K562 (cell line): ENCODE data around the gene HSPA14. TPM values are rescaled to one million over a fixed set of nuclear protein-coding genes. Genes with fewer than 3 reads are reported as not detected.
A peak's percentile ranks its signal among the peaks of the same experiment; 100 is the strongest.

Experiments
- AFF4 ChIP-seq: sonication (generic); formaldehyde crosslinking; IDR thresholded peaks from 2 replicates; pipeline ENCODE4 v1.8.0; 2023; ENCODE audit warnings: mild to moderate bottlenecking, missing genetic modification reagents
- ATF3 ChIP-seq, 2 experiments: fragments of 450-650 bp in 1 of 2; sonication (generic) in 1 of 2; formaldehyde crosslinking in 1 of 2; IDR thresholded peaks in 1 of 2; conservative IDR thresholded peaks in 1 of 2; 2 replicates each; pipeline versions ENCODE4 v1.6.1 to v1.8.1; 2016 to 2023; ENCODE audit warnings: mild to moderate bottlenecking in 2 of 2, moderate library complexity in 2 of 2, inconsistent platforms in 1 of 2, missing genetic modification reagents in 1 of 2
- CXXC5 ChIP-seq: fragments of 250-450 bp; sonication (Bioruptor Pico); IDR thresholded peaks from 2 replicates; pipeline ENCODE4 v1.8.0; 2022; ENCODE audit warnings: inconsistent platforms, mild to moderate bottlenecking, moderate library complexity
- FIP1L1 ChIP-seq: fragments of 200-400 bp; formaldehyde crosslinking; IDR thresholded peaks from 2 replicates; pipeline ENCODE4 v1.6.1; 2018; ENCODE audit warnings: mild to moderate bottlenecking, low read depth, low read length; ENCODE audit not compliant: poor library complexity, severe bottlenecking
- FOXJ2 ChIP-seq: fragments of 200-800 bp; sonication (Bioruptor generic); IDR thresholded peaks from 2 replicates; pipeline ENCODE4 v1.6.1; 2016; ENCODE audit warnings: missing genetic modification characterization, missing compliant biosample characterization
- GTF2F1 ChIP-seq: IDR thresholded peaks from 2 replicates; pipeline ENCODE4 v1.6.1; 2011; ENCODE audit warnings: low read depth, low read length, improper control_type of control experiment
- HDGF ChIP-seq: fragments of 450-650 bp; IDR thresholded peaks from 2 replicates; pipeline ENCODE4 v1.6.1; 2016
- MCM2 ChIP-seq: fragments of 450-650 bp; IDR thresholded peaks from 2 replicates; pipeline ENCODE4 v1.6.1; 2017; ENCODE audit warnings: low read depth, mild to moderate bottlenecking
- OTX1 ChIP-seq: fragments of 450-650 bp; formaldehyde crosslinking; IDR thresholded peaks from 2 replicates; pipeline ENCODE4 v1.4.0; 2022; ENCODE audit warnings: mild to moderate bottlenecking
- REST ChIP-seq, 2 experiments: fragments of 450-650 bp; formaldehyde crosslinking in 1 of 2; IDR thresholded peaks; 2 replicates each; pipeline versions ENCODE4 v1.4.0 to v1.6.1; 2014 to 2020; ENCODE audit warnings: mild to moderate bottlenecking in 2 of 2, borderline replicate concordance in 1 of 2, low read depth in 1 of 2
- SMARCA4 ChIP-seq: fragments of 450-650 bp; IDR thresholded peaks from 2 replicates; pipeline ENCODE4 v1.6.1; 2016
- TEAD1 ChIP-seq, 2 experiments: fragments of 450-650 bp in 1 of 2; sonication (generic) in 1 of 2; formaldehyde crosslinking; IDR thresholded peaks; 2 replicates each; pipeline versions ENCODE4 v1.4.0 to v1.8.0; 2020 to 2022; ENCODE audit warnings: mild to moderate bottlenecking in 2 of 2, missing genetic modification reagents in 1 of 2
- YBX1 ChIP-seq: fragments of 450-650 bp; IDR thresholded peaks from 2 replicates; pipeline ENCODE4 v1.7.1; 2016; ENCODE audit warnings: mild to moderate bottlenecking
- ZNF124 ChIP-seq: sonication (generic); formaldehyde crosslinking; IDR thresholded peaks from 2 replicates; pipeline ENCODE4 v1.8.1; 2022; ENCODE audit warnings: missing genetic modification reagents
- polyA plus RNA-seq, 8 experiments: library from polyadenylated mRNA; depleted of rRNA in 4 of 8; stranded (reverse) in 5 of 8; unstranded in 3 of 8; fragments of >200 nt; fragmentation: Nextera tagmentation in 2 of 8; fragmentation: Illumina TruSeq in 1 of 8; extraction: Ambion mirVana in 2 of 8; extraction: Trizol in 1 of 8; gene quantifications; 2 replicates each; pipeline versions ENCODE4 v1.2.1 to v1.2.3, GENCODE V29; 2011 to 2014; ENCODE audit warnings: inconsistent platforms in 1 of 8, missing spikeins in 1 of 8
- total RNA-seq, 7 experiments: library from RNA; depleted of rRNA in 6 of 7; stranded (reverse); fragments of >200 nt in 6 of 7; fragmentation: Illumina TruSeq in 2 of 7; extraction: Trizol in 2 of 7; gene quantifications; 2 replicates each; pipeline versions ENCODE4 v1.2.1 to v1.2.3, GENCODE V29; 2011 to 2021; ENCODE audit warnings: low replicate concordance in 1 of 7

HSPA14 gene
- total and polyA plus RNA-seq, 9 of the 15 experiments (the other 6 are each of a cell fraction or from before 2014, with no cell fraction given): 41.9 to 75.0 (median 63.2) TPM

- TF ChIP-seq TEAD1 (CRISPR knock-in tag; IDR thresholded peaks at IDR 0.05) (peak in 1 of 2 experiments; percentile 79; a peak in 3 of 4 replicates), YBX1 (no peak), FOXJ2 (tag) (no peak), HDGF (no peak), SMARCA4 (no peak), CXXC5 (CRISPR knock-in tag) (peak; percentile 90), FIP1L1 (no peak), GTF2F1 (peak; percentile 93), OTX1 (0 out of 2 replicates have a peak, but pooled peaks have one; percentile 46), AFF4 (CRISPR knock-in tag) (0 out of 2 replicates have a peak, but pooled peaks have one; percentile 75), ZNF124 (no peak), MCM2 (no peak), REST (IDR thresholded peaks at IDR 0.05; ENCODE audit: borderline replicate concordance) (no peak), REST (CRISPR knock-in tag; IDR thresholded peaks at IDR 0.05; ENCODE audit: low read depth) (peak; percentile 60; the same call in 1 of the 2 replicates), ATF3 (IDR thresholded peaks at IDR 0.05) (peak; percentile 96), ATF3 (CRISPR knock-in tag; conservative IDR thresholded peaks at IDR 0.05) (no peak)
Measured at GRCh38 chr10:14837757-14838581, at the start of gene HSPA14, which contains the start of the genes CDNF and MSANTD7 (continued).
